SH-SY5Y (cell line): ENCODE measurements around the gene DCP1A.

Source experiments
- GATA2 ChIP-seq: IDR thresholded peaks from 2 replicates; pipeline ENCODE4 v1.6.1; 2011; ENCODE audit warnings: mild to moderate bottlenecking, low read depth, low read length
- GATA3 ChIP-seq: IDR thresholded peaks from 2 replicates; pipeline ENCODE4 v1.6.1; 2011; ENCODE audit warnings: low read depth, mild to moderate bottlenecking, low read length, moderate library complexity

Gene DCP1A

DNA sequence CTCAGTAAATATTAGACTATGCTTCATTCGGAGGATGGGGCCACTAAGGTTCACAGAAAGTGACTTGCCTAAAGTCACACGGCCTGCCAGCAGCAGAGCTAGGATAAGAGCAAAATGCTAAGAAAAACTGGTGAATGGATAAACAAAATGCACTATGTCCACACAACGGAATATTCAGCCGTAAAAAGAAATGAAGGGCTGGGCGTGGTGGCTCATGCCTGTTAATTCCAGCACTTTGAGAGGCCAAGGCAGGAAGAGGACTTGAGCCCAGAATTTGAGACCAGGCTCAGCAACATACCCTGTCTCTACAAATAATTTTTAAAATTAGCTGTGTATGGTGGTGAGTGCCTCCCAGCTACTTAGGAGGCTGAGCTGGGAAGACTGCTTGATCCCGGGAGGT lies 99.2 kb downstream of the DCP1A start:
- no peak for TF ChIP-seq GATA3
- TF ChIP-seq GATA2 = no peak

DNA sequence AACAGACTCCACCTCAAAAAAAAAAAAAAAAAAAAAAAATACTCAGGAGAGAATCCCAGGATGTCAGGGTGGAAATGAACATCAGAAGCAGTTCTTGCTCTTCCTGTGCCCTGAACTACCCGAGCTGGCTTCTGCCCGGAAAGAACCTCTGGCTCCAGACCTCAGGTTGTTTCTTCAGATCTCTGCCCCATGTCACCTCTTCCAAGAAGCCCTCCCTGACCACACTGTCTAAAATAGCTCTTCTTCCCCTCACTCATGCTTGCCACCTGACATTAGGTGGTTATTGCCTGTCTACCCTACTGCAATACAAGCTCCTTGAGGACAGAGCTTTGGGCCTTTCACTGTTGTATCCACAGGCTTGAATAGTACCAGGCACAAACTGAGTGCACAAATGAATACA lies 99.7 kb downstream of the DCP1A start:
- no peak for TF ChIP-seq GATA3
- no peak for TF ChIP-seq GATA2

DNA sequence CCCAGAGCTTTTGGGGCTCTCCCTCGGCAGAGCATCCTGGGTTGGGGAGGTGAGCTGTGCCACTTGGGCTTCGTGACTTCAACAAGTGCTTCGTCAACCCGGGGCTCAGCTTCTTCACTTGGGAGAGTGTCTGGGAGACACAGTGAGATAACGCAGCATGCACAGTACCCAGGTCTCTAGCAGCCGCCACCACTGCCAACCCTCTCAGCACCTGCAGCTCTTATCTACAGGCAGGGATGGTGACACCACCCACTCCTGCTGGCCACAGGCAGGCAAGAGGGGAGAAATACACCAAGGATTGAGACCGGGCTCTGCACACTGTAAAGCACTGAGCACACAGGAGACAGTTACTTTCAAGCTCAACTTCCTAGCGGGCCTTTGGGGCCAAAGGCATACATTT lies 103.1 kb downstream of the DCP1A start:
- TF ChIP-seq GATA2 = no peak
- no peak for TF ChIP-seq GATA3

DNA sequence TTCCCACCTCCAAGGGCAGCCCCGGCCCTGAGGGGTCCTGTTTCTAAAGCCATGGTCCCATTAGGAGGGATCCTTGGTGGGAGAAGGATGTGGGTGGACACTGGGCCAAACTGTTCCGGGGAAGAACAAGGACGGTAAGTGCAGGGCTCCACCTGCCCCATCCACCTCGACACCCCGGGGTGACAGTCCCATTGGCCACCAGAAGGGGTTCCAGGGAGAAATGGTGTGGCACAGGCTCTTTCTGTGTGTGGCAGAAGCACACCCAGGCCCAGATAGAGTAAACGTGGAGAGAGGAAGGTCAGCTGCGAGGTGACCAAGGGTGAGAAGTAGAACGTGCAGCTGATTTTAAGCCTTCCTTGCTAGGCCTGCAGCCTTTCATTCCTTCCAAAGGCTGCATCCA lies 103.6 kb downstream of the DCP1A start:
- TF ChIP-seq GATA2 = no peak
- TF ChIP-seq GATA3 = no peak

DNA sequence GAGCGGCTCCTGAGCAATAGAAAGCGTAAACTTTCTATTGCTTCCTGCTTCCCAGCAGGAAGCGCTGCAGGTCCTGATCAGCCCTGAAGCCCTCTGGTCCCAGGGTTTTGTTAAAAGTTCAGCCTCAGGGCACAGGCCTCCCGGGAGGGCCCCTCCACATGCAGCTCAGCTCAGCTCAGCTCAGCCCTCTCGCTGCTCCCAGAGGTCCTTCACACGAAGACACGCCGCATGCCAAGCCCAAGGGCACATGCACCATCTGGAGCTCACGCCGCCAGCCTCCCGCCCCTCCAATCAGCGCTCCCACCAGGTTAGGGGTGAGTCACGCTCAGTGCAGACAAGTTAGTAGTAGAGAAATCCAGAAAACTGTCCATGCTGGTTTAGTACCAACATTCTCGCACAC lies 104.2 kb downstream of the DCP1A start:
- TF ChIP-seq GATA3 = no peak
- TF ChIP-seq GATA2 = no peak

DNA sequence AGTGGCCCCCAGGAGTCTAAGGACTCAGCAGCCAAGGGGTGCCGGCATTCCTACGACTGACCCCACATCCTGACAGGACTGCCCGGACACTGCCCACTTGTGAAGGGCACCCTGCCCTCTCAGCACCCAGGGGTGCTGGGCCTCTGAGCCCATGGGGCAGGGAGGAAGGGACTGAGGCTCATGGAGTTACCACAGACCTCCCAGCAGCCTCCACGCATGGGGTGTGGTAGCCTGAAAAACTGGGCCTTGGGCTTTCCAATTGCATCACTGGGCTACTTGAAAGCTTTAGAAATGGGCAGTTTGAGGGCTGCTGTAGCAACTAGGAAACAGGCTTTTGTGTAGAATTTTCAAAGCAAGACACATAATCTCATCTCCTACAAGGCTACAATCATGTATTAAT lies 104.7 kb downstream of the DCP1A start:
- no peak for TF ChIP-seq GATA2
- no peak for TF ChIP-seq GATA3

DNA sequence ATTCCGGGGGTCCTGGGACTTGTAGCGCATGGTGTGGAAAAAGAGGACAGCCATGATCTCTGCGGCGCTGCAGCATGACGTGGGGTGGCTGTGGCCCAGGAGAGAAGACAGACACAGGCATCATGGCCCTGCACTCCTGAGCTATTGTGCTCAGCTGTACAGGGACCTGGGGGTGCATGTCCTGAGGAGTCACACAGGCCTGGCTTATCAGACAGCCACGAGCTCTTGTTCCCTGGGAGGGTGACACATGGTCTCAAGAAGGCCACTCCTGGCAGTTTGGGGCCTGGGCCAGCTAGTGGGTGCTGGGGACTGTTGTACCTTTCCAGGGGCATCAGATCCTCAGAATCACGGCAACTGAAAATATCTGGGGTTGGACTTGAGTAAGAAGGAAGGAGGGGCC lies 105.2 kb downstream of the DCP1A start:
- no peak for TF ChIP-seq GATA2
- TF ChIP-seq GATA3 = no peak

DNA sequence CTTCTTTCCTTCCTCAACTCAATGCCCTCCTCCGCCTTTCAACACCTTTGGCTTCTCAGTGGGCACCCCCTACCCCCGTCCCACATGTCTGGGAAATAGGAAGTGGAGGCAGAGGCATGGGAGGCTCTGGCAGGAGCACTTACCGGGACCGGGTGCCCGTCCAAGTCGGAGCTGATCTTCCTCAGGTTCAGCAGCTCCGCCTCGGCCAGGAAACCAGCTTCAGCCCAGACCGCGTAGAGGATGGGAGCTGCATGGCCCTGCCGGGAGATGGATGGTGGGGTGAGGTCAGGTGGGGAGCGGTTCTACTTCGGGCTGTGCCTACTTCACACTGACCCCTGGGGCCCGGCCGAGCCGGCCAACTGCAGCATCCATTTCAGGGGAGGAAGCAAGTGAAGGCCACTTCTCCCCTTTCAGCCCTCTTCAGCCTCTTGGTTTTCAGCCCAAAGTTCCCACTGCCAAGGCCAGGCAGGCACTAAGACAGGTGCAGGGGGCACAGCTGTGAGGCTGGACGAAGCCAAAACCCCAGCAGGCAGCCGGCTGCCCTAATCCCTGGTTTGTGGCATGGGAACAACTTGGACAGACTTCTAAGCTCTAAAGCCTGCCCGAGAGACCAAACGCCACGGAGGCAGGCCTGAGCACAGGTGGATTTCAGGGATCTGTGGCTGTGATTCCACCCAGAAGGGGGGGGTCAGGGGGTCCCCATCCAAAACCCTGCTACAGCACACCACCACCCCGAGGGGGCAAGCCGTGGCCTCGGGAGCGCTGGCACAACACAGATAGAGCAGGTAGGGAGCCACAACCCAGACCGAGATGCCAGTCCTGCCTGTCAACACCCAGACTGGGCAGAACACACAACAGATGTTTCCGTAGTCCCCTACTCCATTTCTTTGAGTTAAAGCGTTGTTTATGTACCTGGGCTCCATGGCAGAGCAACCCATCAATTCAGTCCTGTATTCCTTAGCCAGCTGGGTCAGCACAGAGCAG lies 106.1 kb downstream of the DCP1A start:
- TF ChIP-seq GATA2 = no peak
- TF ChIP-seq GATA3 = no peak

DNA sequence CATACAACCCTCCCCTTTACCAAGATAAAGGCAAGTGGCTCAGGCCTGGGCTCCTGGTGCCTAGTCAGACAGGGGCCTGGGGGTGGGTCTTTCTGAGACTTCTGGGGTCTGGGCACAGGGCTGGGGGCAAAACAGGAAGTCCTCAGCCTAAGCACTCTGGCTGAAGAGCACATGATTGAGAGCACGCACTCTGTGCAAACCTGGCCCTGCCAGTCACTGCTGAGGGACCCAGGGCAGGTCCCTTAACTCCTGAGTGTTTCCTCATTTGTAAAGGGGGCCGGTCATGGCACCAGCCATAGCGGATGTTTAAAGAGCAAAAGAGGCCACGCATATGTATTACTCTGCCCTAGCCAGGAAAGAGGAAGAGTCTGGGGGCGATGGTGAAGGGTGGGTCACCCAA lies 107.5 kb downstream of the DCP1A start:
- TF ChIP-seq GATA2 = no peak
- no peak for TF ChIP-seq GATA3

DNA sequence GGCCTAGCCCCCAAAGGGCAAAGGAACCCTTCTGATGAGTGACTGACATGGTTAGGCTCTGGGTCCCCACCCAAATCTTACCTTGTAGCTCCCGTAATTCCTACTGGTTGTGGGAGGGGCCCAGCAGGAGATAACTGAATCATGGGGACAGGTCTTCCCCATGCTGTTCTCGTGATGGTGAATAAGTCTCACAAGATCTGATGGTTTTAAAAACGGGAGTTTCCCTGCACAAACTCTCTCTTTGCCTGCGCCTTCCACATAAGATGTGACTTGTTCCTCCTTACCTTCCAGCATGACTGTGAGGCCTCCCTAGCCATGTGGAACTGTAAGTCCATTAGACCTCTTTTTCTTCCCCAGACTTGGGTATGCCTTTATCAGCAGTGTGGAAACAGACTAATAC lies 108.5 kb downstream of the DCP1A start:
- no peak for TF ChIP-seq GATA2
- TF ChIP-seq GATA3 = no peak

DNA sequence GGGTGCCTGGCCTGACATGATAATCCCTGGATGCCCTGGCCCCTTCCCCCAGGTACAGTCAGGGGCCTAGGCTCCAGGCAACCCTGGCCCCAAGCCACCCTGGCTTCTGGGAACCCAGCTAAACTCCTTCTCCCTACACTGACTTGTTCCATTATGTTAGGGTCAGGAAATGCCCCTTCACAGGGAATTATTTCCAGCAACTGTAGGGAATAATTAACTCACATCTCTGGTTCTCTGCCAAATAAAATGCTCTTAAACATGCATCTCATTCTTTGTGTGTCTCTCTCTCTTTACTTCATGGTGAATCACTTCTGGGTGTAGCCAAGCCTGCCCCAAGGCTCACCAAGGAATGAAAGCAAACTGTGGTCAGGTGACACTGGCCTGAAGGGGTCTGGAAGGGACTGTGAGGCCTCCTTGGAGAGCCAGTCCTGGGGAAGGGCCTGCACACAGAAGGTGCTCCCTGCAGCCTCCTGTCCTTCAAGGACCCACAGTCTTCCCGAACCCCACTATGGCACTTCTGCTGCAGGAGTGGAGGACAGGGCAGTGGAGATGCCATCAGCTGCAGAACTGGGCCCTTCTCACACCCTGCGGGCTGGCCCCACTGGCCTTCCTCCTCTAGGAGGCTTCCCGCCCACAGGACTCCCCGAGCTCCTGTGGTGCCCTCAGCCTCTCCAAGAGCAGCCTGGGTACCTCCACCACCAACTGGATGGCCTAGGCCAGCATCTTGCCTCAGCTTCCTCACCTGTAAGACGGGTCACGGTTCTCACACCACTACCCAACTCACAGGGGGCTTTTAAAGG lies 109.1 kb downstream of the DCP1A start:
- TF ChIP-seq GATA2 (no peak), GATA3 (no peak)

DNA sequence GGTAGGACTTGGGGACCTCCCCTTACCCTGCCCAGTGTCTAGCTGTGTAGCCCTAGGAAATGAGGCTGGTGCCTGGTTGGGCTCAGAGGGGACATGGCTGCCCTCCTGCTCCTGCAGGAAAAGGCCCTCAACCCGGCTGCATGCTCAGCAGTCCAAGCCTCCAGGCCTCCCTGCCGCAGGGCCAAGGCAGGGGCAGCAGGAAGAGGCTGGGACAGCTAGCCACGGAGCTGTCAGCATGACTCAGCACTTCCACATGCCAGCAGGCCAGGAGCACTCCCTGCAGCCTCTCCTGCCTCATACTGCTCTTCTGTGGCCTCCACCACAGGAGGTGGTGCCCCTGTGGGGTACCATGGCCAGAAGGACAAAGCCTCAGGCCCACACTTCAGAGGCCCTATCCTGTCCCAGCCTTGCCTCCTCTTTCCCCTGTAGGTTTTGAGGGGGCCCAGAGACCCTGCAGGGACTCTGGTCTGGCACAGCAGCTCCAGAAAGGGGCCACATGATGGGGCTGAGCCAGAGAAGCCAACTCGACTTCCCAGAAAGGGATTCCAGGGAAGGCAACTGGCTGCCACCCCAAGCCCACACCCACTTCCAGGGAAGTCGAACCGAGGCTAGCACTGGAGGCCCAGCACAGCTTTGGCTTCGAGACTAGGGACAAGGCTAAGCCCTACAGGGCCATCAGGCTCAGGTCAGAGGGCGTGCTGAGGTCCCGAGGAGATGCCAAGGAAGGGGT lies 111.1 kb downstream of the DCP1A start:
- TF ChIP-seq GATA3 = no peak
- TF ChIP-seq GATA2 = no peak

DNA sequence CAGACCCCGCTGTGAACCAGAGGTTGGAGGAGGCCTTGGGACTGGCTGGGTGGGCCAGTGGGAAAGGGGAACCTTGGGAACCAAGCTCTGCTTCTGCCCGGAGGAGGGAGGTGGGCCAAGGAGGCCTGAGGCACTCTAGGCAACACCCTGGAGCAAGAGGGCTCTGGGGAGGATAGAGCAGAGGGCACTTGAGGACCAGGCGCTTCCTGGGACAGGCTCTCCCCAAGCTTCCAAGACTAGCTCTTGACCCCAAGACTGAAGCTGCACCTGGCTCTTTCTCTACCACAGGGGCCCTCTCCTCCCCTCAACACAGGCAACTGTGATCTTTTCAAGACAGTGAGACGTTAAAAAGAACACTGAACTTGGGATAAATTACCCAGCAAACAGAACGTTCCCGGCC lies 111.8 kb downstream of the DCP1A start:
- TF ChIP-seq GATA2 (no peak), GATA3 (no peak)

DNA sequence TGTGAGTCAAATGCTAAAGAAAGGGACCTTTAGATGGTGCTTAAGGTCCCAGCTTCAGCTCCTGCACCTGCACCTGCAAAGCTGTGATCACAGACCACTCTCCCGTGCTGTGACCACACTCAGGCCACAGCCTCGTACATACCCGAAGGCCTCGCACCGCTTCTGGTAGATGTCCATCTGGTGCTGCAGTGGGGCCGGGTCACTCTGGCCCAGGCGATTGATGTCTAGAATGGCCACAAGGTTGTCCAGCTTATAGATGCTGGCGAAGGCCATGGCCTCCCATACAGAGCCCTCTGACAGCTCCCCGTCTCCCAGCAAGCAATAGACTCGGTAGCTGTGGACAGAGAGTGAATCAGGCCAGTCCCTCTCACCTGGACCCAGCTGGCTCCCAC lies 112.5 kb downstream of the DCP1A start:
- no peak for TF ChIP-seq GATA2
- no peak for TF ChIP-seq GATA3
